Large intestine (tissue), 3 donors: ENCODE data around the gene MAPK1IP1L. TPM values are rescaled to one million over a fixed set of nuclear protein-coding genes. Genes with fewer than 3 reads are reported as not detected.
"Not testable (repeated sequence)": the region's sequence is repeated elsewhere in the genome, so short reads cannot be mapped to it uniquely, and the experiment has no call there.

ENCODE experiments used
- DNase-seq, 2 donors: peaks; one replicate each; pipeline versions ENCODE4 v3.0.0 to v3.0.0-alpha.2; 2013
- H3K27ac ChIP-seq: one replicate; pipeline ENCODE4 v1.5.1; 2013; ENCODE audit warnings: low read length
- H3K27me3 ChIP-seq: 2 replicates; pipeline ENCODE4 v1.6.1; 2013; ENCODE audit warnings: low read length; ENCODE audit not compliant: control insufficient read depth, insufficient read depth
- H3K36me3 ChIP-seq: 2 replicates; pipeline ENCODE4 v1.6.1; 2013; ENCODE audit warnings: low read length; ENCODE audit not compliant: control insufficient read depth, insufficient read depth
- H3K4me1 ChIP-seq: one replicate; pipeline ENCODE4 v1.6.1; 2013; ENCODE audit warnings: low read length; ENCODE audit not compliant: control insufficient read depth, insufficient read depth
- H3K4me3 ChIP-seq: one replicate; pipeline ENCODE4 v1.5.1; 2013; ENCODE audit warnings: low read length
- H3K9me3 ChIP-seq: one replicate; pipeline ENCODE4 v1.6.1; 2013; ENCODE audit warnings: mild to moderate bottlenecking, low read depth, low read length, moderate library complexity; ENCODE audit not compliant: control insufficient read depth
- WGBS: methylation state at CpG from one replicate; pipeline ENCODE4 v1.1.5; 2013; ENCODE audit warnings: low lambda C conversion rate; ENCODE audit not compliant: insufficient coverage; 5-methylcytosine and 5-hydroxymethylcytosine counted together
- polyA plus RNA-seq: library from polyadenylated mRNA; unstranded; fragments of 120-200 nt; gene quantifications from one replicate; pipeline ENCODE4 v1.2.1, GENCODE V29; 2013

Gene MAPK1IP1L
- polyA plus RNA-seq, 1 donor, result 83.8 TPM

GRCh38 chr14:55073856-55074255, 22.4 kb downstream of the MAPK1IP1L start:
- Histone ChIP-seq H3K4me3 (no peak overlapping the region), H3K9me3 (no peaks in the 10 kb centered on the region), H3K27me3 (no peaks in the 10 kb centered on the region), H3K27ac (no peak overlapping the region), H3K36me3 (peaks cover 2% of the 10 kb centered on the region), H3K4me1 (peaks cover 10% of the 10 kb centered on the region)
- no CpG with 5 or more reads among the region's 2 CpGs for WGBS
- no peak for DNase-seq

- WGBS, result 50% methylated on average over 2 of the region's 5 CpGs
- Histone ChIP-seq H3K9me3 (no peaks in the 10 kb centered on the region), H3K36me3 (peaks cover 2% of the 10 kb centered on the region), H3K27me3 (no peaks in the 10 kb centered on the region), H3K27ac (no peak overlapping the region), H3K4me3 (no peak overlapping the region), H3K4me1 (peaks cover 10% of the 10 kb centered on the region)
- DNase-seq, result no peak
Observed at GRCh38 chr14:55074662-55075061, 23.2 kb downstream of the MAPK1IP1L start.

- 100% methylated on average over 2 of the region's 3 CpGs for WGBS
- H3K4me1 ChIP-seq, result peaks cover 10% of the 10 kb centered on the region
- no peak overlapping the region for H3K27ac ChIP-seq
- H3K9me3 ChIP-seq, result no peaks in the 10 kb centered on the region
- H3K36me3 ChIP-seq, result no peaks in the 10 kb centered on the region
- H3K27me3 ChIP-seq, result no peaks in the 10 kb centered on the region
- no peak for DNase-seq
- H3K4me3 ChIP-seq, result no peak overlapping the region
Observed at GRCh38 chr14:55075628-55076175, 24.3 kb downstream of the MAPK1IP1L start.

DNA sequence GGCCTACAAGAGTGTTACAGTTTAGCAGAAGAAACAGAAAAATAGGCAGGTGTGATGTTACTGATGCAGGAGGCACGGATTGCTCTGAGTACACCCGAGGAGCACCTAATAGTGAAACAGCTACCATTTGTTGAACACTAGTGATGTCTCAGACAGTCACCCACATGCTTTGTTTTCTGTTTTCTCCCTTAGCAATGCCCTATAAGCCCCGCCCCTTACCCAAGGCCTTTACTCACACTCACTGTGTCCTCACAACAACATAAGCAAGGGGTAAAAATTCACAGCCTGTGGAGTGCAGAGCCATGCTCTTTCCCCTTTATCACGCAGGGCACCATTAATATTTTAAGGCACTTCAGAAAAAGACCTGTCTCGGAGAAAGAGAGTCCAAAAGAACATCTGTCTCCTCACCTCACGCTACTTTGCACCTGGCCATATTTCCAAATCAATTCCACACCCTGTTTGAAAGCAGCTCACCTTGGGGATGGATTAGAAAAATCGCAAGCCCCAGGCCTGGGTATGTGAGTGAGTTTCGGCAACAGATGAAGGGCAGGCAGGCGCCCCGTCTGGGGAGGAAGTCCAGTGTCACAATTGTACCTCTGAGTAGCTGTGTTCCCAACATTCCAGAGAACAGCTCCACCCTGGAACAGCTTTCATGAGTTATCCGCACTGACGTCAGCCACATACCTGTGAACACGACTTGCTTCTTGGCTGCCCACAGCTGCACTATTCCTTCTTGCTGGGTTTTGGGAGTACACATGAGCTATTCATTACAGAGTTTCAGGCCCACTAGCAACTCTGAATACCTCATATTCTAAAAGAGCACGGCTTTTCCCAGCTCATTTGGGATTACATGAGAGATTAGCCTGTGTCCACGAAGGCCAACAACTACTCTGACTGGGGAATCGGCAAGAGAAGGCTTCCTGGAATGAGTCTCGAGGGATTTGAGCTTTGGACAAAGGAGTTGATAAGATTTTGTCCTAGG, 26.0 kb downstream of the MAPK1IP1L start:
- Histone ChIP-seq H3K4me1 (peaks cover 10% of the 10 kb centered on the region), H3K9me3 (no peaks in the 10 kb centered on the region), H3K27ac (peak overlapping the region; percentile 90), H3K36me3 (no peaks in the 10 kb centered on the region), H3K4me3 (no peak overlapping the region), H3K27me3 (no peaks in the 10 kb centered on the region)
- DNase-seq, result peak; percentile 85 to 93
- no CpG with 5 or more reads among the region's 17 CpGs for WGBS

GRCh38 chr14:55079961-55080360, 28.5 kb downstream of the MAPK1IP1L start:
- not testable (repeated sequence) for H3K9me3 ChIP-seq, H3K27me3 ChIP-seq, H3K4me3 ChIP-seq, DNase-seq, H3K27ac ChIP-seq, H3K36me3 ChIP-seq
- H3K4me1 ChIP-seq, result peaks cover 16% of the 10 kb centered on the region
- WGBS, result no CpG with 5 or more reads among the region's 6 CpGs

DNA sequence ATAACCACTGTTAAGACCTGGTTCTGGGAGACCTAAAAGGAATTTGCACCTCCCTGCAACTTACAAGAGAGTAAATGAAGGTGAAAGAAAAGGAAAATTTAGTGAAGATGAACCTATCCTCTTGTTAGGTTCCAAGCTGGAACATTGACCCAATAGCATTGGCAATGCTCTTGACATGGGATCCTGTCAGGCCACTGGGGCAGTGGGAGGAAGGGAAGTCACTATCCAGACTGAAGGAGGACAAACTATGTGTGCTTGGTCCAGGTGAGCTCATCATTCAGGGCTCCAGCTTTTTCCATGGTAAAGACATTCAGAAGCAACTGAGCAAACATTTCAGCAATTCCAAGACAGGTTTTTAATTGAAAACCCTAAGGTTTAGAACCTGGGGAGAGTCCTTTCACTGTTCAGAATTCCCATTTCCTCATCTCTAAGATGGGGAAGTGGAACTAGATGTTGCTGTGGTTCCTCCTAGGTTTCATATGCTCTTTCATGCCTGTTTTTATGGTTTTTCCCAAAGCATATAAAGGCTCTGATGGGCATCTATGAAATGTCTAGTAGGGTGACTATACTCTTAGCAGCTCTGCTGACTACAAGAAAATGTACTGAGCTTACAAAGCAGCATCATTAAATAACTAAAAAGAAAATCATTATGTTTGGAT, 33.1 kb downstream of the MAPK1IP1L start:
- Histone ChIP-seq H3K36me3 (no peaks in the 10 kb centered on the region), H3K4me1 (peaks cover 10% of the 10 kb centered on the region), H3K27me3 (no peaks in the 10 kb centered on the region), H3K9me3 (no peaks in the 10 kb centered on the region), H3K4me3 (no peak overlapping the region), H3K27ac (peak overlapping the region; percentile 78)
- DNase-seq, result no peak

DNA sequence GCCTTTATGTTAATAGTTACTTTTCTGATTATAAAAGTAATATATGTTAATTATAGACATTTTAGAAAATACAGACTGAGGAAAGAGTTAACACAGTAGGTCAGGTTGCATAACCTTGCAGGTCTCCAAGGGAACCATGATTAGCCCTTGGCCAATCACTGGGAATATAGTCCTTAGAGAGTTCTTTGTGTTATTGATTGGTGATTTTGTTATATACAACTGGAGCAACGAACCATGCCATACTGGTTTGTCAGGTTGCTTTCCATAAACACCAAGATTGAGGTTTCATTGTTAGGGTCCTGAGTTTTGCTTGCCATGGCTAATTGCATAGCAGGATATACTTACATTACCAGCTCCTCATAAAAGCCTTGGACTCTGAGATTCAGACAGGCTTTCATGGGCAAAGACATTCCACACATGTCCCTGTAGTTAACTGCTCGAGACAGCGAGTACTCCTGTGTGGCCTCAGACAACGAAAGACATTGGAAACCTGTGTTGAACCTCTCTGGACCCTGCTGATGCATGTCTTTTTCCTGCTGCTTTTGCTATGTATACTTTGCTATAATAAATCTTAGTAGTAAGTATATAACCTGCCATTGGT, 33.7 kb downstream of the MAPK1IP1L start:
- Histone ChIP-seq H3K36me3 (no peaks in the 10 kb centered on the region), H3K9me3 (no peaks in the 10 kb centered on the region), H3K4me3 (no peak overlapping the region), H3K27ac (peak overlapping the region; percentile 78), H3K27me3 (no peaks in the 10 kb centered on the region), H3K4me1 (peaks cover 14% of the 10 kb centered on the region)
- peak; percentile 69 to 84 for DNase-seq
- WGBS, result 0% methylated on average over 1 of the region's 4 CpGs

GRCh38 chr14:55086938-55087337, 35.5 kb downstream of the MAPK1IP1L start:
- WGBS, result 89% methylated on average over 3 of the region's 9 CpGs
- Histone ChIP-seq H3K9me3 (no peaks in the 10 kb centered on the region), H3K27me3 (no peaks in the 10 kb centered on the region), H3K27ac (no peak overlapping the region), H3K4me3 (no peak overlapping the region), H3K36me3 (no peaks in the 10 kb centered on the region), H3K4me1 (peaks cover 30% of the 10 kb centered on the region)
- no peak for DNase-seq

DNA sequence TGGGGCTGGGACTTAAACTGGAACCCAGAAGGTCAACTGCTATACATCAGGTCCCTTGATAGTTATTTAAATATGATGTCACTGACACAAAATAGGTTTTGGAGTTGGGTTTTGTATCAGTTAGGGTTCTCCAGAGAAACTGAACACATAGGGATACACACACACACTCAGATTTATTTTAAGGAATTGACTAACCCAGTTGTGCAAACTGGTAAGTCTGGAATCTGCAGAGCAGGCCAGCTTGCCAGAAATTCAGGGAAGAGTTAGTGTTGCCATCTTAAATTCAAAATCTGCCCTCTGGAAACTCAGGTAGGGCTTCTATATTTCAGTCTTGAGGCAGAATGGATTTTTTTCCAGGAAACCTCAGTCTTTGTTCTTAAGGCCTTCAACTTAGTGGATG, 36.9 kb downstream of the MAPK1IP1L start:
- no peaks in the 10 kb centered on the region for H3K27me3 ChIP-seq
- peaks cover 40% of the 10 kb centered on the region for H3K4me1 ChIP-seq
- no peaks in the 10 kb centered on the region for H3K36me3 ChIP-seq
- H3K4me3 ChIP-seq, result no peak overlapping the region
- no peak for DNase-seq
- H3K9me3 ChIP-seq, result no peaks in the 10 kb centered on the region
- no peak overlapping the region for H3K27ac ChIP-seq

GRCh38 chr14:55092341-55092740, 40.9 kb downstream of the MAPK1IP1L start:
- Histone ChIP-seq H3K4me3 (no peak overlapping the region), H3K9me3 (no peaks in the 10 kb centered on the region), H3K36me3 (no peaks in the 10 kb centered on the region), H3K27ac (peak overlapping the region; percentile 56), H3K4me1 (peaks cover 31% of the 10 kb centered on the region), H3K27me3 (no peaks in the 10 kb centered on the region)
- no CpG with 5 or more reads among the region's 4 CpGs for WGBS
- DNase-seq, result peak in 1 of 2 donors; percentile 62
